ENCODE results near the gene UPK3BL1.
"Not testable (repeated sequence)": the region's sequence is repeated elsewhere in the genome, so short reads cannot be mapped to it uniquely, and the experiment has no call there.

GRCh38 chr7:102611013-102611674 is 31.4 kb downstream of the UPK3BL1 start:
- TF ChIP-seq CTCF (IDR thresholded peaks at IDR 0.05); ZFX (IDR thresholded peaks at IDR 0.05; ENCODE audit: borderline replicate concordance): not testable (repeated sequence)
